OCI-LY3 (cell line): Measurements from ENCODE around the gene BACE2.

Experiments
- EZH2phosphoT487 ChIP-seq: fragments of 200-600 bp; shearing (Covaris generic); IDR thresholded peaks from 2 replicates; pipeline ENCODE4 v1.6.1; 2018; ENCODE audit warnings: antibody characterized with exemption, mixed run types, low read depth
- TF ChIP-seq, protein P1 (sequence below): fragments of 200-600, 300-600 bp; sonication (generic); IDR thresholded peaks from 2 replicates; pipeline ENCODE4 v1.5.1; 2014; ENCODE audit warnings: antibody characterized with exemption, low read length, low read depth

- TF ChIP-seq, protein P1, sequence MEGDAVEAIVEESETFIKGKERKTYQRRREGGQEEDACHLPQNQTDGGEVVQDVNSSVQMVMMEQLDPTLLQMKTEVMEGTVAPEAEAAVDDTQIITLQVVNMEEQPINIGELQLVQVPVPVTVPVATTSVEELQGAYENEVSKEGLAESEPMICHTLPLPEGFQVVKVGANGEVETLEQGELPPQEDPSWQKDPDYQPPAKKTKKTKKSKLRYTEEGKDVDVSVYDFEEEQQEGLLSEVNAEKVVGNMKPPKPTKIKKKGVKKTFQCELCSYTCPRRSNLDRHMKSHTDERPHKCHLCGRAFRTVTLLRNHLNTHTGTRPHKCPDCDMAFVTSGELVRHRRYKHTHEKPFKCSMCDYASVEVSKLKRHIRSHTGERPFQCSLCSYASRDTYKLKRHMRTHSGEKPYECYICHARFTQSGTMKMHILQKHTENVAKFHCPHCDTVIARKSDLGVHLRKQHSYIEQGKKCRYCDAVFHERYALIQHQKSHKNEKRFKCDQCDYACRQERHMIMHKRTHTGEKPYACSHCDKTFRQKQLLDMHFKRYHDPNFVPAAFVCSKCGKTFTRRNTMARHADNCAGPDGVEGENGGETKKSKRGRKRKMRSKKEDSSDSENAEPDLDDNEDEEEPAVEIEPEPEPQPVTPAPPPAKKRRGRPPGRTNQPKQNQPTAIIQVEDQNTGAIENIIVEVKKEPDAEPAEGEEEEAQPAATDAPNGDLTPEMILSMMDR, result no peak
- TF ChIP-seq EZH2phosphoT487, result no peak
Observed at GRCh38 chr21:41166884-41167283, 1.1 kb upstream of the BACE2 start.
